ENCODE results near the gene KLK13.

KLK13 gene

GRCh38 chr19:51014242-51014641 is 50.6 kb downstream of the KLK13 start:
- TF ChIP-seq CTCF (IDR thresholded peaks at IDR 0.05) (no peak), ZFX (IDR thresholded peaks at IDR 0.05; ENCODE audit: borderline replicate concordance) (no peak)
- H3K27ac ChIP-seq = no peak overlapping the region

- H3K27ac ChIP-seq = no peak overlapping the region
- no peak for TF ChIP-seq ZFX (IDR thresholded peaks at IDR 0.05; ENCODE audit: borderline replicate concordance)
- TF ChIP-seq CTCF (IDR thresholded peaks at IDR 0.05) = no peak
These were observed 52.2 kb downstream of the KLK13 start for GRCh38 chr19:51012661-51013190.

- no peak overlapping the region for H3K27ac ChIP-seq
- TF ChIP-seq ZFX (IDR thresholded peaks at IDR 0.05; ENCODE audit: borderline replicate concordance) (no peak), CTCF (IDR thresholded peaks at IDR 0.05) (no peak)
These were observed 54.7 kb downstream of the KLK13 start for GRCh38 chr19:51010066-51010795.

- no peak overlapping the region for H3K27ac ChIP-seq
- TF ChIP-seq ZFX (IDR thresholded peaks at IDR 0.05; ENCODE audit: borderline replicate concordance) (no peak), CTCF (IDR thresholded peaks at IDR 0.05) (no peak)
These were observed 55.6 kb downstream of the KLK13 start for GRCh38 chr19:51009061-51009891.

- H3K27ac ChIP-seq = no peak overlapping the region
- TF ChIP-seq CTCF (IDR thresholded peaks at IDR 0.05) = no peak
- no peak for TF ChIP-seq ZFX (IDR thresholded peaks at IDR 0.05; ENCODE audit: borderline replicate concordance)
These were observed 57.4 kb downstream of the KLK13 start for GRCh38 chr19:51007488-51007887.

GRCh38 chr19:51006406-51006805 is 58.5 kb downstream of the KLK13 start:
- TF ChIP-seq ZFX (IDR thresholded peaks at IDR 0.05; ENCODE audit: borderline replicate concordance) (no peak), CTCF (IDR thresholded peaks at IDR 0.05) (no peak)
- H3K27ac ChIP-seq = no peak overlapping the region

Data from 22Rv1 (cell line).